GF-D8 (cell line): ENCODE measurements around the gene SMC1B.
"Not testable (repeated sequence)": the region's sequence is repeated elsewhere in the genome, so short reads cannot be mapped to it uniquely, and the experiment has no call there.

Source experiments
- DNase-seq: peaks from one replicate; lab custom pipeline; 2025; lab: John Stamatoyannopoulos, UW

SMC1B gene

GRCh38 chr22:45302751-45303150, 110.6 kb downstream of the SMC1B start:
- no peak for DNase-seq

DNA sequence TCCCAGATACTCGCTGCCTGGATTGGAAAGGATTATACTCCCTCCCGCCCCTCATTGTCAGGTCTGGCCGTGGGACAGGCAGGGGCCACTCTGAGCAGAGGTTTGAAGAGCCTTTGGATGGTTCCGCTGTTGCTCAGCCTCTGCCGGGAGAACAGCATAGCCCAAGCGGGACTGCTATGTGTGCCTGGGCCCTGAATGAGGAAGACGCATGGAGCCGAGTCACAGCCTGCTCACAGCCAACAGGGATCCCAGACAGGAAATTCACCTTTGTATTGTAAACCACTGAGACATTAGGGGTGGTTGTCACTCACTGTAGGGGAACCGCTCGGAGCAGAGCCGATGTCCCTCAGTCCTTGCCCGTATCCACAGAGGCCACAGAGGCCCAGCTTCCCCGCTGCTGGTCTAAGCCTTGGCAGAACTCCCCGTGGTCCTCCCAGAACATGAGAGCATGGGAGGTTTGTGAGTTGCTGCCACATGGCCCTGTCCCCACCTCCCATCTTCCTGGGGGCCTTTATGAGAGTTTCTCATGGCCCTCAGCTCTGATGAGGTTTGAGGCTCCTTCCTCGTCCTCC, 114.4 kb downstream of the SMC1B start:
- DNase-seq, result no peak

DNA sequence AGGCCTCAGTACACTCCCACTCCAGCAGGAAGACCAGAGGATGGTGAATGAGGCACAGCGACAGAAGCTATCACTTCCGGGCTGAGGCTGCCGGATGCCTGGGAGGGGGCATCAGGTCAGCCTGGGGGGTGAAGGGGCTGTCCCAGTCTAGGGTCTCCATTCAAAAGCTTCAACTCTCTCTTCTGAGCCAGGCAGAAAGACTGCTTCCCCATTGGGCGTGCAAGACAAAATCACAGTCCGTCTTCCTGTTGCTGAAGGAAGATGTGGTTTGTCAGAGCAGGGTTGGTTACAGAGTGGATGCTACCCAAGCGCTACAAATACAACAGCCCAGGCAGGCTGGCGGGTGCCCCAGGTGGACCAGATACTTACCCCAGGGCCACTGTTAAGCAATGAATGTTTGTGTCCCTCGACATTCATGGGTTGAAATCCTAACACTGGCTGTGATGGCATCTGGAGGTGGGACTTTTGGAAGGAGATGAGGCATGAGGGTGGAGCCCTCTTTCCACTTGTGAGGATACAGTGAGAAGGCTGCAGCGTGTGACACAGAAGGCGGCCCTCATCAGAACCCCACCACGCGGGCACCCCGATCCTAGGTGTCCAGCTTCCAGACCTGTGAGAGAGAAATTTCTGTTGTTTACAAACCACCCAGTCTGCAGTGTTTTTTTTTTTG, 116.6 kb downstream of the SMC1B start:
- no peak for DNase-seq

DNA sequence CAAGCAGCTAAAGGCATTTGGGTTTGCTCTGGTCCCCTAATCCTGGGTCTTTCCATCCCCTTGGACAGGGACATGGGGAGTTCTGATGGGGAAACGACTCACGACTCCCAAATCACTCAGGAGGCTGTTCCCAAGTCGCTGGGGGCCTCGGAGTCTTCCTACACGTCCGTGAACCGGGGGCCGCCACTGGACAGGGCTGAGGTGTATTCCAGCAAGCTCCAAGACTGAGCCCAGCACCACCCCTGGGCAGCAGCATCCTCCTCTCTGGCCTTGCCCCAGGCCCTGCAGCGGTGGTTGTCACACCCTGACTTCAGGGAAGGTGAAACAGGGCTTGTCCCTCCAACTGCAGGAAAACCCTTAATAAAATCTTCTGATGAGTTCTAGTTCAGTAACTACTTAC, 117.9 kb downstream of the SMC1B start:
- no peak for DNase-seq

GRCh38 chr22:45295004-45295403, 118.4 kb downstream of the SMC1B start:
- DNase-seq, result not testable (repeated sequence)
